GM19468 (cell line): ENCODE results near the gene FHIT.
"Not testable (repeated sequence)": the region's sequence is repeated elsewhere in the genome, so short reads cannot be mapped to it uniquely, and the experiment has no call there.

Experiments
- ATAC-seq: cut with Tn5 transposase; IDR thresholded peaks from one replicate; pipeline ENCODE4 v1.9.1; 2021; ENCODE audit warnings: mild to moderate bottlenecking, moderate library complexity, moderate number of reproducible peaks; ENCODE audit not compliant: unreplicated experiment; ENCODE audit errors: extremely low read depth

FHIT gene

DNA sequence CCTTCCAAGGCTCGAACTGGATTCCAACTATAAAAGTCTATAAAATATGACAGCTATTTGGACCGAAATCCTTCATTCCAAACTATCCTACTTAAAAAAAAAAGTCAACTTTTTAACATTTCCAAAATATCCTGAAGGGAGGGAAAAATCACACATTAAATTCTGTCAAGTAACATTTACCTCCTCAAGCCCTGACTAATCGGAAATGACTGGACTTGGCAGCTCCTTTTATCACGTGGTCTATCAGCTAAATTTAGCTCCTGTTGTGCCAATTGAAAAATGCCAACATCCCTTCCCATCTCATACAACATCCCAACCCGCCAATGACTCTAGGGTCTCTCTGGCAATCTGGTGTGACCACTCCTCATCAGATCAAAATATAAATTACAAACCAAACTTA is 297.9 kb downstream of the FHIT start:
- no peak for ATAC-seq

DNA sequence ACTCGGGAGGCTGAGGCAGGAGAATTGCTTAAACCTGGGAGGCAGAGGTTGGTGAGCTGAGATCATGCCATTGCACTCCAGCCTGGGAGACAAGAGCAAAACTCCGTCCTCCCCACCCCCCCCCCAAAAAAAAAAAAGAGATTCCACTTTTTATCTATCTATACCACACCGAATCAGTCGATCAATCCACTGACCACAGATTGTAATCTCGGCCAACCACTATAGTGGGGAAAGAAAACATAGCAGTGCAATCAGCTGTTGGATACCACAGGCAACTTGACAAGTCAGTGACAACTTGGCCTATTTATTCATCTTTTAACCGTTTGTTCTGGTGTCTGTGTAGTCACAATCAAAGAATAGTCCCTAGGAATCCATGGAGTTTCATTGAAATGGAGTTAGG is 299.2 kb downstream of the FHIT start:
- no peak for ATAC-seq

DNA sequence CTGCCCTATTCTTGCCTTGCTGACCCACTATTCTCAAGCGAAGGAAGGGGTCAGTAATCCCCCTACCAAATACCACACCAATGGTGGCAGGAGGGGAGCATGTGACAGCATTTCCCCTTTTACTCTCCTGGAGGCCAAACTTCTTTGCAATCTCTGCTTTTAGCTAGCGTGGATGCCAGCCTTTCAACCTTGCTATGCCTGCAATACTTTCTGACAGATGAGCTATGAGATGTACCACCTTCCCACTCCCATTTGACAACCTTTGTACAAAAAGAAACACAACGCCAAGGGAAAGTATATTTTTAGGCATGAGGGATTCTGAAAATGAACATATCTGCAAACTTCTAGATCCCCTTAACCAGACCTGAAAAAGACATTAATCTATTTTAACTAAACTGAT is 302.1 kb downstream of the FHIT start:
- no peak for ATAC-seq

DNA sequence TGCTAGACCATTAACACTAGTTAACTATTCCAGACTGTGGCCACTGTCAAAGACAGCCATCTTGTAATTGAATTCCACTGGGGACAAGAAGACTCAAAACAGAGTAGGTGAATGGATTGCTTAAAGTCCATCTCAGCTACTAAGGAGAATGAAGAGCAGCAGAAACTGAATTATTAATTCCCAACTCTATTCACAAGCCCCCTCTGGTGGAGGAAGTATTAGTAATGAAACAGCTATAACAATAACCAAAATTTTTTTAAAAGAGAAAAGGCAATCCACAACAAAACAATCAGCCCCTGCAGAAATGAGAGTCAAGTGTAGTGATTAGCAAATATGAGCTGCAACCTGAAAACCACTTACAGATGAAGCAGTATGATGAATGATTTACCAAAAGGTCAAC is 302.8 kb downstream of the FHIT start:
- ATAC-seq: no peak

DNA sequence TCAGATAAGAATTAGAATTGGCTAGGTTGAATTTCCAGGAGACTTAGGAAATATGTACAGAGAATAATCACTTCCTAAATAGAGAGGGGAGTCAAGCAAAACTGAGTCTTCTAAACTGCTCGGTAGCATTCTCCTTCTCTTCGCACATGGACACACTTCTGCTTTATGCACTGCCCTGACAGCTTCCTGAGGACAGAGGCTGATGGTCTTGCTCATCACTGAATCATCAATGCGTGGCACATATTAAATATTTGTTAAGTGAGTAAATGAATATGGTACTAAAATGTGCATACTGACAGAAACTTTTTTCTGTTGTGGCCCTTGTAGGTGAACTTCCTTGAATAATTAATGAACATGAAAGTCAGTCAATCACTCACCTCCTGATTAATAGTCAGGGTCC is 315.5 kb downstream of the FHIT start:
- no peak for ATAC-seq

DNA sequence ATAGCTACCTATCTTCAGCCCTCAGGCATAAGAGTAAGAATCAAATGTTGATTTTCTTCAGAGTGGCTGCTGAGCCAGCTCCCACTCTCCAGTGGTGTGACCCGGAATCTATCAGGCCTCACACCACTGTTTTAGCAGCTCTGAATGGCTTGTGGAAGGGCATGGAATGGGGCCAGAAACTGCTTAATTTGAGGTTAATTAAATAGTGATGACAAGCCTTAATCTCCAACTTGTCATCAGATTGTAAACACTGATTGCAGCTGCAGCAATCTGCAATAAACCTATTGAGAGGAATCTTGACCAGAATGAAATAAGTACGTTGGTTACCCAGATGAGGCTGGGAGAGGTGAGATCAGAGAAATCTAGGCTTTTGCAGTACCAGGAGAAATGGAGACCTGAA is 317.4 kb downstream of the FHIT start:
- ATAC-seq: no peak

DNA sequence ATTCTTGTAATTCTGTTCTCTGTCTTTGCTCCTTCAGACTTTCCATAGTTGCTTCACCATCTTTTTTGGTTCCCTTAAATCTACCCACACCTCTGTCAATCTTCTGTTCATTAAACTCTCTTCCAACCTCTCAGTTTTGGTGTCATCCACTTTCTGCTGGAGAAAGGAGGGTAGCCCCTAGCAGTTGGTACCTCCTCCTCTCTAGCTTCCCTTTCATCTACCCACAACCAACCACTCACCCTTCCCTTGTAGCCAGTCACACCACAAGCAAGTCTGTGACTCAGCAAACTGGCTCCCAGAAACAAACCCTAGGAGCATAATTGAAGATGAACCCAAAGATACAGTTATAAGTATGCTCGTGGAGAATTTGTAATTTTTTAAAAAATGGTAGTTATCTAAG is 318.6 kb downstream of the FHIT start:
- ATAC-seq: no peak

DNA sequence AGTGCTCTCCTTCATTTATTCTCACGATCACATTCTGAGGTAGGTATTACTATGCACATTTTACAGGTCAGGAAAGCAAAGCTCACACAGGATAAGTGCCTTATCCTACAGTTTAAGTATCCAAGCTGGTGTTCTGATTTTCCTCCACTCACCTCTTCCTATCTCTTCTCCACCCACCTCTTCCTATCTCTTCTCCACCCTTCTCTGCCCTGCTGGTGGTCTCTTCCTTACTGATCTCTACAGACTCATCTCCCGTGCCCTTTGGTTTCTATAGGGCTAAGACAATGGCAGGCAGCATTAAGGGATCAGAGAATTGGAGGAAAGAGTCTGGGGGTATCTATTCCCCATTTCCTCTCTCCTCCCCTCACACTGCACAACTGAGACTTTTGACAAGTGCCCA is 319.1 kb downstream of the FHIT start:
- ATAC-seq: no peak

DNA sequence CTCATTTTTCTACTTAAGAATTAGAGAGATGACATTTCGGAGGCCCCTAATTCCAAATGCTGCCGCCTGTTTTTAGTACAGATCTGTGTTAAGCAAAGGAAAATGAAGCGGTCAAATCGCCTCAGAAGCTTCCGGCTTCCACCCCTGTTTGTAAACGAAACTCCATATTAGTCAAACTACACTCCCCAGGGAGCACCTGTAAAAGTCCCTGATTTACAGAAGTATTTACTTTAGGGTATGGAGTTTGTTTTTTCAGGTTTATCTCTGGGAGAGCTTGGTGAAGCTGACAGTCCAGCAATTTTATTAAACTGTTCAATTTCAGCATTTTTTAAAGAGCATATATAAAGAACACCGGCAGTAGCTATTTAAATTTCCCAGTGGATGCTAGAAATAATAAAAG is 319.8 kb downstream of the FHIT start:
- no peak for ATAC-seq

DNA sequence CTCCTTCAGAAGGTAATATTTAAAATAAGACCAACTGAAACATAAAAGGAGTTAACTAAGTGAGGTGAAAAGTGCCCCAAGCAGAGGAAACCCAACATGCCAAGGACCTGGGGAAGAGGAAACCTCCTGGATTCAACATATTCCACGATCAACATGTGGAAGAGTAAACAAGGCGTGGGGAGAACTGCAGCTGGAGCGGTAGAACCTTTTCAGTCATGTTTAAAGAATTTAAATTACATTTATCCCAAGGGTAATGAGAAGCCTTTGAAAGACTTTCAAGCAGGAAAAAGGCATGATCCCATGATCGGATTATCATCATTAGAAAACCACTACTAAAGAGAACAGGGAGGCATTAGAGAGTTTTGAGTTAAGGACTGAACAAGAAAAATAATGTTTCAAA is 330.7 kb downstream of the FHIT start:
- ATAC-seq: no peak

DNA sequence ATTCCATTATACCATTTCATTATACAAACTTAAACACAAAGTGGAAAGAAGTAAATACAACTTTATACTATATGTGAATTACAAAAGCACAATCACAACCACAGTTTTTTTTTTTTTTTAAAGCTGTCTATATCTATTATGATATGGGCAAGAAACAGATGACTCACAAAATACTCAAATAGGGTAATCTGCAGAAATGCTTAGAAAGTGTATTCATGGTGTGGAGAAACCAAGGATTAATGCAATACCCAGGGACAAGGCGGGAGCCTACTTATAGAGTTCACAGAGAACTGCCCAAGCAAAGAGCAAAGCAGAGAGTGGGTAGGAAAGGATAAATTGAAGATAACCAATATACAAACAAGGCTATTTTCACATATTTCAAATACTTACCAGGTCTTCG is 332.0 kb downstream of the FHIT start:
- no peak for ATAC-seq

DNA sequence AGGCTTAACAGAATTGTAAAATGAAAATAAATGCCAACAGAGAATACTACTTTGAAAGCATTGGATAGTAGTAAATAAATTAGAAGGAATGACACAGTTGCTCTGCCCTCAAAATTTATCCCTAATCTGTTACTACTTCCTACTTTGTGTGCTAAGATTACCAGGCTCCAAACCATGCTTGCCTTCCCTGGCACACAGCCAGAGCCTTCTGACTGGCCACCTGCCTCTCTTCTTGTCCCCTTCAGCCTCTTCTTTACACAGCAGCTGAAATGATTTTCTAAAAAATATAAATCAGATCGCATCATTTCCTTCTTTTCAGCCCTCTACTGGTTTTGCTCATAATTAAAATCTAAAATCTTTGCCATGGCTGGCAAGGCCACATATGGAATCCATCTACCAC is 334.1 kb downstream of the FHIT start:
- no peak for ATAC-seq

DNA sequence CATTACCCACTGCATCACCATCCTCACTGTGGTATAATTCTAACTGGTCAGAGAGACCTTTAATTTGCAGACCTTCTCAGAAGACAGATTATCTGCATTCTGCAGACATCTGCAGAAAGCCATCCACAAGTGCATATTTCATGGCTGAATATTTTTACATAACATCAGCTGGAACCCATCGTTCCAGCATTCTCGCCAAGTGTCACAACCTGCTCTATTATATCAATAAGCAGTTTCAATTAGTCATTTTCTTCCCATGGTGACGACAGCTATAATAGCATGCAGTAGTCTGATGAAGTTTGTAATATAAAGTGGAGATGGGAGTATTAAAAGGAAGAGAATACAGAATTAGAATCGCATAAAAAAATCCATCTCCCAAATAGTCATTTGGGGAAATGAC is 334.7 kb downstream of the FHIT start:
- ATAC-seq: no peak

DNA sequence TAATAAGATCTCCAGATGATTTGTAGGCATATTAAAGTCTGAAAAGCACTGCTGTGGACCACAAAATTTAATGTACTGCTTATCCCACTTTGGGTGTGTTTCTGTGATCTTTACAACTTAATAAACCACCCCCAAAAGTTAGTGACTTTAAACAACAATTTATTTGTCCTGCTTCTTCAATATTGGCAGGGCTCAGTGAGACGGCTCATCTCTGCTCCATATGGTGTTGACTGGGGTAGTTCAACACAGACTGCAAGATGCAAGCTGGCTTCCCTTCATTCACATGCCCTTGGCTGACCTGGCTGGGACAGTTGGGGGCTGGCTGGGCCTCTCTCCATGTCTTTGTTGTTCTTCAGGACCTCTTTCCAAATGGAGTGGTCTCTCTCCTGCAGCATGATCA is 337.8 kb downstream of the FHIT start:
- ATAC-seq: no peak

DNA sequence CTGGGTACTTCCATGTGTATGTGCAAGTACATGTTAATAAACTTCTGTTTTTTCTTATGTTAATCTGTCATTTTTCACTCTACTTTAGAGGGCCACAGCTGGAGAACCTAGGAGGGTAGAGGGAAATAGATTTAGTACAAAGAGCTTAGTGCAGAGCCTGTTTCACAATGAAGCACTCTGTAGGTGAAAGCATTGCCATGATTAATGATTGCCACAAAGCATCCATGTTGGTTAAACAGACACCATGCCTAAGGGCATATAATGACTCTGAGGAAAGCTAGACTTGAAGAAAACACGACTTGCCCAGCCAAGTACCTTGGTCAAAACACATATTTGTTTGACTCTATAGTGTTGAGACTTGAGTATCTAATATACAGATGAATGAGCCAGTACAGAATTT is 338.4 kb downstream of the FHIT start:
- ATAC-seq: no peak

DNA sequence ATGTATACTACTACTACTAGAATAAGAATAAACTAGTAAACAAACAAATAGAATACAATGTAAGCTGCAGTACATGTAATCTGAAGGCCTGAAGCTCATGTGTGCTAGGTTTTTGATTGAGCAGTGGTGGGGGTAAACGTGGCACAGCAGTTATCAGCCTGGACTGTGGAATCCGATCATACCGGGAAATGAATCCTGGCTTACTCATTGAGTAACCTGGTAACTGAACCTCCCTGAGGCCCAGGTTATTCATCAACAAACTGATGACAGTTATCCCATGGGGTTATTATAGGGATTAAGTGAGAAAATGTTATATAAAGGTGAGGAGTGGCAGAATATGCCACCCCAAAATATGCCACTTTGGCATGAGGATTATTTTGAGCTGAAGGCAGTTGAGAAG is 339.1 kb downstream of the FHIT start:
- no peak for ATAC-seq

DNA sequence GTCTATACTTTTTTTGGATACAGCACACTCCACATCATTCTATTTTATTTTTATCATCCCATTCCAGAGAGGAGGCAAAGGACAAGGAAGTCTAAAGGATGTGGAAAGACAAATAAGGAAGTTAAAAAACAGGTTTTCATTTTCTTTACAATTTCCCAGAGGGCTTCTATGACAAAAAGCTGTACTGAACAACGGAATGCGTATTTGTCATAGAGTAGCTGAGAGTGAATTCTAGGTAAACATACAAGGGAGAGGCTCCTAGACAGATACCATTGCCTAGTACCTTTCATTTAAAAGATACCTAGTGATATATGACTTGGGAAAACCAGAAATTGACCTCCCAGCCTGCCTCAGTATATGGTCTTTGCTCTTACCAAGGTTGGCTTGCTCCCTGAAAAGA is 341.7 kb downstream of the FHIT start:
- no peak for ATAC-seq

DNA sequence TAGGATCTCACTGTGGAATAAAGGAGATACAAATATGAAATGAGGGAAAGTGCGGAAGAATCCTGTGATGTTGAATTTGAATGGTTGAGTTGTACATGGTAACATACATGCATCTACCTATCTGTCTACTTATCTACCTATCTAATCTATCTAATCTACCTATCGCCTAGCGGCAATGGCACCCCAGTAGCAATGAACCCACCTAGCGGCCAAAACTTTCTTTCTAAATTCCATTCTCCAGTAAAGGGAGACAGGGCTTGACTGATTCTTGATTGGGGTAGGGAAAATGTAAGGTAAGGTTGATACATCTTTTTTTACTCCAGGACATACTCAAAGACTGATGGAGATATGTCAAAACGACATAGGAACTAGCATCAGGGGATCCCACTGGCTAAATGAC is 345.0 kb downstream of the FHIT start:
- no peak for ATAC-seq

DNA sequence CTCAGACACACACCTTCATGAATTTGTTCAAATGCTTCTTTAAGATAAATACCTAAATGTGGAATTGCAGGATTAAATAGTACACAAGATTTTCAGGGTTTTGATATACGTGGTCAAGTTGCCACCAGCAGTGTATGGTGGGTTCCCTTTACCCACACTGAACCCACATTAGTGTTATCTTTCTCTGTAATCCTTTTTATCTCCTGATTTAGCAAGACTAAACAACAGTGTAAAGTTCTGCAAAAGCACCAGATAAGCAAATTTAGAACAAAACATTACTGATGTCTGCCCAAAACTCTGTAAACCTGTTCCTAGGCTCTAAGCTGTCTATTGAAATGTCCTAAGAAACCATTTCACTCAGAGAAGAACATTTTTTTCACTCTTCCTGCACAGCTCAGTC is 352.9 kb downstream of the FHIT start:
- ATAC-seq: no peak

DNA sequence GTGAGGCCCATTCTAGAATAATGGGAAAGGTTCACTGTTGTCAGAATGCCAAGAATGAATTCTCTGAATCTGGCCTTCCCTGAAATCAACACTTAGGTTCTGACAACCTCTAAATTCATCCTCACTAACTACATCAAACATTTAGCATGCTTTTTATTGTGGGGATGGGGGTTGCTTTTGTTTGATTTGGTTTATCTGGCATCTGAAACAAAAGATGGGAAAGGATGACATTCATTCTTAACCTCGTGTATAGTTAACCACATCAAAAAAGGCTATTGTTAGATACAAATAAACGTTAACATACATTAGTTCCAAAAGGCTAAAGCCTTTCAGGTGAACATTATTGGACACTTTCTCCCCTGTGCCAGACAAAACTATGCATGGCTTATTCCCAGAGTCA is 357.3 kb downstream of the FHIT start:
- no peak for ATAC-seq

DNA sequence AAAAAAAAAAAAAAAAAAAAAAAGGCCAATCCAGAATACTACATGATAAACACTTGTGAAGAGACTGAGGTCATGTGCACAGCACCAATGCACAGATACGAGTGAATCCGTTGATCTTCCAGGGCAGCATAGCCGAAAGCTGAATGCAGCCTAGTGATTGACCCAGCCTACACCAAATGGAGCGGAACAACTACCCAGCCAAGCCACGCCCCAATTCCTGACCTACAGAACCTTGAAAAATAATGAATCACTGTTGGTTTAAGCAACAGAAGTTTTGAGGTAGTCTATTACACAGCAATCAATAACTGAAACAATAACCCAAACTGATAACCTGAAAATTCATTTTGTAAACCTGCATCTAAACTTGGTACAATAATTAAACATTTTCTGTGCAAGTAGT is 361.0 kb downstream of the FHIT start:
- no peak for ATAC-seq

DNA sequence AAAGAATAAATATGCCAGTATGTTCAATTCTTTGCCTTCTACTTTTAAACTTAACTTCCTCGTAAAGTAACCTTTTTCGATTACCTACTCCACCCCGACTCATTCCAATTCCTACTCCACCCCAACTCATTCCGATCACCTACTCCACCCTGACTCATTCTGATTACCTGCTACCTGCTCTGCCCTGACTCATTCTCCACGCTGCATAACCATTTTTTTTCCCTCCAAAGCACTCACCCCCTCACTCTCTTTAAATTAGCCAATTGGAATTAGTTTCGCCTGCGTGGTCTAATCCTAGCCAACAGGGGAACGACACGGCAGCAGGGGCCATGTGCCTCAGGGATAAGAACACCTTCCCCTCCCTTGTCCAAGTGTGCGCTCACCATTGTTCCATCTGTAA is 362.3 kb downstream of the FHIT start:
- not testable (repeated sequence) for ATAC-seq

DNA sequence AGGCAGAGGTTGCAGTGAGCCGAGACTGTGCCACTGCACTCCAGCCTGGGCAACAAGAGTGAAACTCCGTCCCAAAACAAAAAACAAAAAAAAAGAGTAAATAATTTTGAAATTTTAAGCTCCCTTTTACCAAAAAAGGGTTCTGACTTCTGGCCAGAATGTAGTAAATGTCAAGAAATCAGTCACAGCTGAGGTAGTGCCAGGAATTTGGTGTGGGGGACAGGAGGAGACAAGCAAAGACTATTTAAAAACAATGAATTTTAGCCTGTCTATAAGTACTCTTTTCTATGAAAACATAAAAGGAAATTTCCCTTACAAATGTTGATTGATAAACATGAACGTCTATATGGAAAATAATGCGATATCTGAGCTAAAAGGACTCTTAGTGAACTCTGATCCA is 363.7 kb downstream of the FHIT start:
- no peak for ATAC-seq
